ENCODE measurements around the gene ZNF273.
"Not testable (repeated sequence)": the region's sequence is repeated elsewhere in the genome, so short reads cannot be mapped to it uniquely, and the experiment has no call there.

- TF ChIP-seq POLR2A (IDR thresholded peaks at IDR 0.05): not testable (repeated sequence)
- TF ChIP-seq, protein P1, sequence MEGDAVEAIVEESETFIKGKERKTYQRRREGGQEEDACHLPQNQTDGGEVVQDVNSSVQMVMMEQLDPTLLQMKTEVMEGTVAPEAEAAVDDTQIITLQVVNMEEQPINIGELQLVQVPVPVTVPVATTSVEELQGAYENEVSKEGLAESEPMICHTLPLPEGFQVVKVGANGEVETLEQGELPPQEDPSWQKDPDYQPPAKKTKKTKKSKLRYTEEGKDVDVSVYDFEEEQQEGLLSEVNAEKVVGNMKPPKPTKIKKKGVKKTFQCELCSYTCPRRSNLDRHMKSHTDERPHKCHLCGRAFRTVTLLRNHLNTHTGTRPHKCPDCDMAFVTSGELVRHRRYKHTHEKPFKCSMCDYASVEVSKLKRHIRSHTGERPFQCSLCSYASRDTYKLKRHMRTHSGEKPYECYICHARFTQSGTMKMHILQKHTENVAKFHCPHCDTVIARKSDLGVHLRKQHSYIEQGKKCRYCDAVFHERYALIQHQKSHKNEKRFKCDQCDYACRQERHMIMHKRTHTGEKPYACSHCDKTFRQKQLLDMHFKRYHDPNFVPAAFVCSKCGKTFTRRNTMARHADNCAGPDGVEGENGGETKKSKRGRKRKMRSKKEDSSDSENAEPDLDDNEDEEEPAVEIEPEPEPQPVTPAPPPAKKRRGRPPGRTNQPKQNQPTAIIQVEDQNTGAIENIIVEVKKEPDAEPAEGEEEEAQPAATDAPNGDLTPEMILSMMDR (IDR thresholded peaks at IDR 0.05 in 4 of 5, conservative IDR thresholded peaks at IDR 0.05 in 1 of 5): not testable (repeated sequence)
Measured at GRCh38 chr7:64890273-64890672, 12.8 kb upstream of the ZNF273 start.
